ENCODE data around the gene ILDR2.

GRCh38 chr1:166944186-166944967, 31.0 kb downstream of the ILDR2 start:
- TF ChIP-seq CTCF (conservative IDR thresholded peaks at IDR 0.05 in 1 of 2, IDR thresholded peaks at IDR 0.05 in 1 of 2; ENCODE audit: low read depth in 1 of 2, low read length in 2 of 2) (no peak), EZH2 (IDR thresholded peaks at IDR 0.05; ENCODE audit: low read length, missing control alignments) (no peak)
